ENCODE data around the gene REC114.

DNA sequence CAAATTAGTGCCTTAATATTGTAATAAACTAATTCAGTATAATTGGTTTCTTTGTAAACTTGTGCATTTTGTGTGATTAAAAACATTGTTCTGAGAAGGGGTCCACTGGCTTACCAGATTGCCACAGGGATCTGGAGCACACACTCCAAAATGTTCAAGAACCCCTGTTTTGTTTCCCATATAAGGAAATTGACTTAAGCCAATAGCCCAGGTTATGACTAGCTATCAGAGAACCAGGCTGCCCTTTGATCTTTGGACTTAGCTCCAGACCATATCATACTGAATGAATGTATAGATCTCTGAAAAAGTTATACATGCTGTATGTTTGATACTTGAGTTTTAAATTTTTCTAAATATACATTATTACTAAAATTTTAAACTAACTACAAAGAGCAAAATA is 98.5 kb downstream of the REC114 start:
- TF ChIP-seq, protein P1, sequence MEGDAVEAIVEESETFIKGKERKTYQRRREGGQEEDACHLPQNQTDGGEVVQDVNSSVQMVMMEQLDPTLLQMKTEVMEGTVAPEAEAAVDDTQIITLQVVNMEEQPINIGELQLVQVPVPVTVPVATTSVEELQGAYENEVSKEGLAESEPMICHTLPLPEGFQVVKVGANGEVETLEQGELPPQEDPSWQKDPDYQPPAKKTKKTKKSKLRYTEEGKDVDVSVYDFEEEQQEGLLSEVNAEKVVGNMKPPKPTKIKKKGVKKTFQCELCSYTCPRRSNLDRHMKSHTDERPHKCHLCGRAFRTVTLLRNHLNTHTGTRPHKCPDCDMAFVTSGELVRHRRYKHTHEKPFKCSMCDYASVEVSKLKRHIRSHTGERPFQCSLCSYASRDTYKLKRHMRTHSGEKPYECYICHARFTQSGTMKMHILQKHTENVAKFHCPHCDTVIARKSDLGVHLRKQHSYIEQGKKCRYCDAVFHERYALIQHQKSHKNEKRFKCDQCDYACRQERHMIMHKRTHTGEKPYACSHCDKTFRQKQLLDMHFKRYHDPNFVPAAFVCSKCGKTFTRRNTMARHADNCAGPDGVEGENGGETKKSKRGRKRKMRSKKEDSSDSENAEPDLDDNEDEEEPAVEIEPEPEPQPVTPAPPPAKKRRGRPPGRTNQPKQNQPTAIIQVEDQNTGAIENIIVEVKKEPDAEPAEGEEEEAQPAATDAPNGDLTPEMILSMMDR (IDR thresholded peaks at IDR 0.05; ENCODE audit: poor library complexity) = no peak
- TF ChIP-seq EZH2 (IDR thresholded peaks at IDR 0.05; ENCODE audit: borderline replicate concordance) = no peak
